Activated CD8-positive, alpha-beta memory T cell treated with anti-CD3 and anti-CD28 coated beads, Interleukin-2, amount 50 U/mL, for 24 hours (primary cell): Measurements from ENCODE around the gene SLC12A3.

ENCODE experiments used
- DNase-seq: peaks from one replicate; pipeline ENCODE4 v3.0.0-alpha.2; 2020; ENCODE audit errors: extremely low read depth

The SLC12A3 gene

GRCh38 chr16:56848029-56848936 is 16.7 kb upstream of the SLC12A3 start:
- no peak for DNase-seq

DNA sequence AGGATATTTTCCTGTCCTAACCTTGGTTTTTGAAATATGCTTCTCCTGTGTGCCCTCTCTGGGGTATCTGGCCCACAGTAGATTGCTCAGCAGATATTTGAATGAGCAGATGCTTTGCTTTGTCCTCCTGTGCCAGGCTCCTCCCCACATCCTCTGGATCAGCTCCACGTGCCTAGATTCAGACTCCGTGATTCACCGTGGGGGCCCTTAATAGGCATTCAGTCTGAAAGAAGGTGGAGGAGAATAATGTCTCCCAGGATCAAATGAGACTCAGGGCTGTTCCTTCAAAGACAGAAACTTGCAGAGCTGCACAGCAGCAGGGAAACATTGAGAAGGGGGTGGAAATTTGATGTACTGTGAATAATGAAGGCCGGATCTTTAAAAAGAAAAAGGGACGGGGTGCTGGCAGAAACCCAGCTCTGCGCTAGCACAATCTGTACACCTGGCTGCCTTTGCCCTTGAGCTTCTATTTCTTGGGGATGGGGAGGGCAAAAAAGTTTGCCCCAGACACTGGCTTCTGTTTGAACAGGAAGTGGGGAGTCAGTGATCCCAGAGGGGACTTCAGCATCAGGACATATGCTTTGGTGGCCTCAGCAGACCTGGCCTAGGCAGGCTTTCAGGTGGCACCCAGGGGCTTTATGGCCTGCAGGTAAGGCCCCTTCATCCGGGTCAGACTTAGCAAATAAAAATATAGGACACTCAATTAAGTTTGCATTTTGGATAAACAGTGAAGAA is 15.9 kb upstream of the SLC12A3 start:
- DNase-seq, result no peak

GRCh38 chr16:56849690-56850680 is 15.0 kb upstream of the SLC12A3 start:
- DNase-seq, result no peak

DNA sequence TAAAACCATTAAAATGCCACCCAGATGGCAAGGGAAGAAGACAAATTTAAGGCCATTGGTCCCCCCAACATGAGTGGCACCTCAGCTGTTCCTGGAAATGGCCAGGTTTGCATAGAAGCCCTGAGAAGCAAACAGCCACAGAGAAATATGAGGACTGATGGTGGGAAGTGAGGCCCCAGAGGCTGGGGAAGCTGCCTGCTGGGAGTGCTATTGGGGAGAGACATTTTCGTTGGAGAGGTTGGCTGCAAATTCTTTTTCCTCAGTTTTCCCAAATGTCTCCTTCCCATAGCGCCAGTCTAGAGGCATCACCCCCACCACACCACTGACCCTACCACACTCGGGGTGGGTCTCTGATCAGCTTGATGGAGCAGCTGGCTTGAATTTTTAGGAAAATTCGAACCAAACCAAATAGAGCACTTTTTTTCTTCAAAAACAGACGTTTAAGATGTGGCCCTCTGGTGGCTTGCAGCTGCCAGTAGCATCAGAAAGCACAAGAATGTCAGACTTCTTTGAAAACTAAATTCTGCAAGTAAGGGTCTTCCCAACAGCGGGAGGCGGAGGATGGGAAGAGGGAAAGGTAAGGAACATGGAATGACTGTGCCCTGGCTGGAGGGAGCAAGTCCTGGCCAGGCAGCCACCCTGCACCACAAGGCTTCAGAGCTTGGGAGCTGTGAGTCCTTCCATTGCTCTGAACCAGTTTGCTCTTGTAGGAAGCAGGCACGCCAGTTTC is 13.2 kb upstream of the SLC12A3 start:
- no peak for DNase-seq

DNA sequence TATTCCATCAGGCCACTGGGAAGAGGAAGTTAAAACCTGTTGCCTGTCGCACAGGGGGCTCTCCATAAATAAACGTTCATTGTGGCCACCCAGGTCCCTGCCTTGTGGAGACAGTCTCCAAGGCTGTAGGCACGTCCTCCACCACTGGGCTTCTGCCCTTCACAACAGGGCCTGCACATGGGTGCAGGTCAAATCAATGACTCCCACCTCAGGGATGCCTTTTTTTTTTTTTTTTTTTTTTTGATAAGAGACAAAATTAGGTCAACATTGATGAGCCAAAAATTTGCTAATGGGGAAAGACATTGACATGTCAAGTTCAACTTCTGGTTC is 12.6 kb upstream of the SLC12A3 start:
- DNase-seq, result no peak

GRCh38 chr16:56852968-56853367 is 12.0 kb upstream of the SLC12A3 start:
- DNase-seq, result no peak

GRCh38 chr16:56855201-56855600 is 9.8 kb upstream of the SLC12A3 start:
- DNase-seq, result no peak

DNA sequence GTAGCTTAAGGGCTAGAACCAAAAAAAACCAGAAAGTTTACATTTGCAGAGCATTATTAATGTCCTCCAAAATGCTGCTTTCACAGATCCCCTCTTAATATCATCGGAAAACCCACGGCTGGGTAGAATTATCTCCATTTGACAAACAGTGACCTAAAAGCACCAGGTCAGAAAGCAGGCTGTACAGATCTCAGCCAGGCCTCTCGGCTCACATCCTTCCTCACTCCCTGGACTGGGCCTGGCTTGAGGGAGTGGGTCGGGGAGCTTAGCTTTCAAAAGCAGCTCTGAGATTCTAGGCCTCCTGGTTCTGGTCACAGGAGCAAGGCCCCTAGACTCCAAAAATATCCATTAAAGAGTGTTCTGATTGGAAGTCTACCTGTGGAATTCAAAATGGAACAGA is 9.1 kb upstream of the SLC12A3 start:
- DNase-seq, result no peak

- DNase-seq, result no peak
Measured at GRCh38 chr16:56856876-56857447, 8.0 kb upstream of the SLC12A3 start.

GRCh38 chr16:56858374-56858773 is 6.6 kb upstream of the SLC12A3 start:
- no peak for DNase-seq

GRCh38 chr16:56859636-56860035 is 5.4 kb upstream of the SLC12A3 start:
- no peak for DNase-seq

GRCh38 chr16:56860226-56861020 is 4.6 kb upstream of the SLC12A3 start:
- DNase-seq, result no peak

DNA sequence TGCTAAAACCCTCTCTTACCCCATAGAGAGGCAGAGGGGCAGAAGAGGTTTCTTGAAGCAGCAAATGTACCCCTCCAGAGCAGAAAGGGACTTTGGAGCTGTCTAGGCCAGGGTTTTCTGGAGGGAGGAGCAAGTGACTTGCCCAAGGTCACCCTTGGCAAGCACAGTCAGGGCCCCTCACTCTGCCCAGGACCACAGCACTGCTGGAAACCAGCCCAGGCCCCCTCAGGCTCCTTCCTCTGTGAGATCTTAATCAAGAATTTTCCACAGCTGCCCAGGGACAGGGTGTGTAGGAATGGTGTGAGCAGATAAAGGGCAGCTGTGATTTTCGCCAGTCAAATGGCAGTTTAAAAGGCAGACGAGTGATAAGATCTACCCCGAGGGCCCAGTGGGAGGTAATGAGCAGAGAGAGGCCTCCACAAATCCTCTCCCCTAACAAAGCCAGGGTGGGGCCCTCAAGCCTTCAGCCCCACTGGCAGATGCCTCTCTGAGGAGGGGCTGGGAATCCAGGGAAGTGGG is 3.9 kb upstream of the SLC12A3 start:
- DNase-seq, result no peak

- DNase-seq, result no peak
Measured at GRCh38 chr16:56861756-56862155, 3.3 kb upstream of the SLC12A3 start.

DNA sequence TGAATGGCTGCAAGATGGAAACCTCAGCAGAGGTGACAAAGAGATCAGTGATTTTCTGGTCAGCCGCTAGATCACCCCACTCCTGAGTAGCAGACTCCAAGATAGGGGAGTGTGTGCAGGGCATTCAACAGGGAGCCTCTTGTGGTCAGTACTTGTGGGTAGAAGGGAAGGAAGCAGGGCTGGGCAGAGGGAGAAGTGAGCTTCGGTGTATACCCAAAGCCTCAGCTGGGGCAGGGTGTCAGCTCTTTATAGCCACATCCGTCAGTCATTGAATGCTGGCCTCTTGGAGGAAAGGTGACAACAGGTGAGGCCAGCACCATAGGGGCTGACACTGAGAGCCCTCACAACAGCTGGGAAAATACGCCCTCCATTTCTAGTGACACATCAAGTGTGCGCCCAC is 2.2 kb upstream of the SLC12A3 start:
- no peak for DNase-seq

DNA sequence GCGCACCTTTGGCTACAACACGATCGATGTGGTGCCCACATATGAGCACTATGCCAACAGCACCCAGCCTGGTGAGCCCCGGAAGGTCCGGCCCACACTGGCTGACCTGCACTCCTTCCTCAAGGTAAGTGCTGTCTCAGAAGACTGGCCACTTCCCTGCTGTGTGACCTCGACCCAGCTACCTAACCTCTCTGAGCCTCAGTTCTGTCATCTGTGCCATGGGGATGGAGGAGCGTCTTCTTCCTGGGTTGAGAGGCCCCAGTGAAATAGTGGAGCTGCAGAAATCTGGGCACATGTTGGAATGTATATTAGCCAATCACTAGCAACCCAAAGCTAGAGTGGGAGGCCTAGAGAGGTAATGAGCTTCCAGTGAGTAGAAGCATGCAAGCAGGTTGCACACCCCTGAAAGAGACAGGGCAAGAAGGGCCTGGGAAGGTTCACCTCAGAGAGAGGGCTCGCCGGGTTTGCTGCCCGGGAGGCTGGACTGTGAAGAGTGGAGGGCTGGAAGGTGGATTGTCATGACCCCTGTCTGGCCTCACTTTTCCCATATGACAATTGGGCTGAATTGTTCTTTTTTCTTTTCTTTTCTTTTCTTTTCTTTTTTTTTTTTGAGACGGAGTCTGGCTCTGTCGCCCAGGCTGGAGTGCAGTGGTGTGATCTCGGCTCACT is 521 bp downstream of the SLC12A3 start:
- DNase-seq, result no peak

DNA sequence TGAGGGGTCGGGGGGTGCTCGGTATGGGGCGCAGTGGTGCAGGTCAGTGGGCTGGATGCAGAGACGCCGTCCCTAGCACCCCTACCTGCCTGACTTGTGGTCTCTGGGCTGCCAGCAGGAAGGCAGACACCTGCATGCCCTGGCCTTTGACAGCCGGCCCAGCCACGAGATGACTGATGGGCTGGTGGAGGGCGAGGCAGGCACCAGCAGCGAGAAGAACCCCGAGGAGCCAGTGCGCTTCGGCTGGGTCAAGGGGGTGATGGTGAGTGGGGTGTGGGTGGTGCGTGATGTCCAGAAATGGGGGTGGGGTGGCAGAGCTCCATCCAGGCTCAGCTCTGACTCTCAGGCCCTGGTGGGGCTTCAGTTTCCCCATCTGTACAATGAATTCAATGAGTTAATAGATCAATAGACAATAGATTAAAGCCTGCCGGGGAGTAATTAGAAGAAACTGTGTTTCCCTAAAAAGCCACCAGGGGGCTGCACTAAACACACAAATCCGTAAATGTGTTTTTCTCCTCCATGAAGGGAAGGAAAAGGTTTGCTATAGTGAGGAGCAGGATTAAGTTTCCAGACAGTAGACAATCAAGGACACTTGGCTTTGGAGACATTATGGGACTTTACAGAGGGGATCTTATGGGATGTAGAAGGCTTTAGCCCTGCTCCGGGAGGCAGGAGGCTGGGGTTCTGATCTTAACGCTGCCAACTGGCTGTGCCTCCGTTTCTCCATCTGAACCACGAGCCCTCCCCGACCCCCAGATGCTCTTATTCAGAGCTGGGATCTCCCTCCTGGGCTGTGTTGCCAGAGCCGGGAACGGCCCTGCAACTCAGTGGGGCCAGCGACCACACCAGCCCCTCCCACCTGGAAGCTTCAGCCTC is 2.2 kb downstream of the SLC12A3 start:
- DNase-seq, result no peak

DNA sequence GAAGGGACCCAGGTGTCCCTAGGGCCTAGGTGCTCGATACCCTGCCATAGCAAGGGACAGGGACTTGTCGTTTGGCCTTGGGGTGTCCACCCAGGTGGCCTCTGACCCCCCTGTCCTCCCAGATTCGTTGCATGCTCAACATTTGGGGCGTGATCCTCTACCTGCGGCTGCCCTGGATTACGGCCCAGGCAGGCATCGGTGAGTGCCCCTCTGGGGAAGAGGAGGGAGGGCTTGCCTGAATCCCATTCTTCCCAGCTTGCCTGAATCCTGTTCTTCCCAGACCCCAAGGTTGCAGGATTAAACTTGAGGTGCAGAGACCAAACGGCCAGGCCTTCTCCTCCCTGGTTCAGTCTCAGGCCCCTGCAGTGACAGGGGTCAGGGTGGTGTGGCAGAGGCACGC is 3.2 kb downstream of the SLC12A3 start:
- DNase-seq, result no peak
